HTR-8/SVneo (cell line): Measurements from ENCODE around the gene VTI1A.
"Not testable (repeated sequence)": the region's sequence is repeated elsewhere in the genome, so short reads cannot be mapped to it uniquely, and the experiment has no call there.

Experiments
- DNase-seq: peaks from one replicate; pipeline ENCODE4 v3.0.0; 2011; ENCODE audit warnings: low spot score, mixed read lengths; ENCODE audit not compliant: insufficient read length
- FAIRE-seq: peaks from 2 replicates; lab custom pipeline; 2011; peaks lifted over from hg19 to GRCh38; lab: Jason Lieb, UNC

The VTI1A gene

GRCh38 chr10:112535531-112535951 is 88.5 kb downstream of the VTI1A start:
- no peak for DNase-seq
- FAIRE-seq = no peak

- FAIRE-seq = no peak
- DNase-seq = no peak
Measured at GRCh38 chr10:112536663-112537062, 89.6 kb downstream of the VTI1A start.

DNA sequence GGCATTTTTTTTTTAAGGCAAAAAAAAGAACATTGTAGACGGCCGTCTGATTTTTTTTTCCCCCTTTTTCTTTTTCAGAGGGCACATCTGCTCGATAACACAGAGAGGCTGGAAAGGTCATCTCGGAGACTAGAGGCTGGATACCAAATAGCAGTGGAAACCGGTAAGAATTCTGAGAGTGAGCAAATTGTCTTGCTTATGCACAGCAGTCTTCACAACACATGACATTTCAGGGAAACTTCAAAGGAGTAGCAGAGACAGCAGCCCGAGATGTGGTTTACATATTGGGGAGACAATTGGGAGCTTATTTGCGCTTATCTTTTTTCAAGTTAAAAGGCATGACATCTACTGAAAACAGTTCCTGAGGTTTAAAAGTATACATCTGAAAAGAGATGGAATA is 91.2 kb downstream of the VTI1A start:
- FAIRE-seq = no peak
- no peak for DNase-seq

DNA sequence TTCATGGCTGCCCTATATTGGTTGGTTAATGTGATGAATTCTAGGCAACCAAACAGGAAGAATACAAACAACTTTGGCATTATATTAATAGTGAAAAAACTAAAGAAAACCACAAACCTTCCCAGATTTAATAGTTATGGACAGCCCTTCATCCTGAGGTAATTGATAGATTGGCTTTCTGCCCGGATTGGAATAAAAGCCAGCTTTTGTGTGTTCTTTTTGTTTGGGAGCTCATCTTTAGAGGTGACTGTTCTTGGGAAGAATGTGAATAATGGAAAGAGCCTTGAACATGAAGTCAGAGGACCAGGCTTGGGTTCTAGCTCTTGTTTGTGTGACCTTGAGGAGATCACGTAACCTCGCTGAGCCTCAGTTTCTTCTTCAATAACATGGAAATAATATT is 92.3 kb downstream of the VTI1A start:
- no peak for FAIRE-seq
- no peak for DNase-seq

- DNase-seq, FAIRE-seq: not testable (repeated sequence)
Measured at GRCh38 chr10:112542823-112543222, 95.8 kb downstream of the VTI1A start.

DNA sequence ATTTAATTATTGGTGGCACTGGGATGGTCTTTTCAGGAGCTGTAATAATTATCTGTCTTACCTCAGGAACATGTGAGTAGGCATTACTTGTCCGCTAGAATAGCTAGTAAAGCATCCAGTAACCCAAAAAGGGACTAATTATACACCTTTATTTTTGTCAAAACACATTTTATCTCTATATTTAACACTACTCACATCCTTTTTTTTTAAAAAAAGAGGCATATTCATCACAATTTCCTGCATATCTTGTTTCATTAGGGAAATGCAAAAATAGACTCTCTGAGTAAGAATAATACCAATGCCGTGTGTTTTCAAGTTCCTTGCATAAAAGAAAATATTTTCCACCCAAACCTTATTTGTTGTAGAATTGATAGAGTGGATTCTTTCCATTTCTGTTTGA is 99.5 kb downstream of the VTI1A start:
- no peak for DNase-seq
- no peak for FAIRE-seq

DNA sequence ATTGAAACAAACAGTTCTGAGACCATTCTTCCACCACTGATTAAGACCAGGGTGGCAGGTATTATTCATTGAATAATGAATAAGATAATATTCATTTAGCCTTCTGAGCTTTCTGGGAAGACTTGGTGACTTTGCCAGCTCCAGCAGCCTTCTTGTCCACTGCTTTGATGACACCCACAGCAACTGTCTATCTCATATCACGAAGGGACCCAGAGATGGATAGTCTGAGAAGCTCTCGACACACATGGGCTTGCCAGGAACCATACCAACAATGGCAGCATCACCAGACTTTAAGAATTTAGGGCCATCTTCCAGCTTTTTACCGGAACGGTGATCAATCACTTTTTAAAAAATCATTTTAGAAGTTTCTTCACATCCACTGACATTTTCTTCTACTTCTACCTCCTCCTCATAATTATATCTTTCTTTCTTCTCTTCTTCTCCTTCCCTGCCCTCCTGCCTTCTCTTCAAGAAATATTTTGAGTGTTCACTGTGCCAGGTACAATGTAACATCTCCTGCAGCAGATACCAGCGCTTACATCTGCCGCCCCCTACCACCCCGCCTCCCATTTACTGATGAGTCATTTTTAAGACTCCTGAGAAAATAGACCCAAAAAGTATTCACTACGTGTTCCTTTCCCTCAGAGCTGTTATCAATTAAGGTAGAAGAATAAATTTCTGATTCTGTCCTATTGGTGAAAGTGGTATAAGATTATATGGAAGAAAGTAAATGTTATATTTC is 101.7 kb downstream of the VTI1A start:
- no peak for FAIRE-seq

GRCh38 chr10:112552593-112553110 is 105.6 kb downstream of the VTI1A start:
- DNase-seq (no peak), FAIRE-seq (no peak)

More for the DNA sequence above, 101.7 kb downstream of the VTI1A start:
- DNase-seq = no peak

- FAIRE-seq (no peak), DNase-seq (no peak)
Measured at GRCh38 chr10:112553315-112553714, 106.3 kb downstream of the VTI1A start.

DNA sequence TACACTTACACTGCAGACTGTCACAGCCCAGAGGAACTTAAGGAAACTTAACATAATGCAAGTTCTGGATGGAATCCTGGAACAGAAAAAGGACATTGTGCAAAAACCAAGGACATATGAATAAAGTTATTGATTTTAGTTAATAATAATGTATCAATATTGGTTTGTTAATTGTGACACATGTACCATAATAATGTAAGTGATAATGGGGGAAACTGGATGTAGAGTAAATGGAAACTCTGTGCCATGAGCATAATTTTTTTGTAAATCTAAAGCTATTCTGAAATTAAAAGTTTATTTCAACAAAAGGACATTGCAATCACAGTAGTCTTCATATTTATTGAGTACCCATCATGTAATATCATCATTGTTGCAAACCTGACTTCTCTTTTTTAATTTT is 107.2 kb downstream of the VTI1A start:
- no peak for FAIRE-seq
- no peak for DNase-seq

GRCh38 chr10:112557197-112557596 is 110.2 kb downstream of the VTI1A start:
- FAIRE-seq (no peak), DNase-seq (no peak)

DNA sequence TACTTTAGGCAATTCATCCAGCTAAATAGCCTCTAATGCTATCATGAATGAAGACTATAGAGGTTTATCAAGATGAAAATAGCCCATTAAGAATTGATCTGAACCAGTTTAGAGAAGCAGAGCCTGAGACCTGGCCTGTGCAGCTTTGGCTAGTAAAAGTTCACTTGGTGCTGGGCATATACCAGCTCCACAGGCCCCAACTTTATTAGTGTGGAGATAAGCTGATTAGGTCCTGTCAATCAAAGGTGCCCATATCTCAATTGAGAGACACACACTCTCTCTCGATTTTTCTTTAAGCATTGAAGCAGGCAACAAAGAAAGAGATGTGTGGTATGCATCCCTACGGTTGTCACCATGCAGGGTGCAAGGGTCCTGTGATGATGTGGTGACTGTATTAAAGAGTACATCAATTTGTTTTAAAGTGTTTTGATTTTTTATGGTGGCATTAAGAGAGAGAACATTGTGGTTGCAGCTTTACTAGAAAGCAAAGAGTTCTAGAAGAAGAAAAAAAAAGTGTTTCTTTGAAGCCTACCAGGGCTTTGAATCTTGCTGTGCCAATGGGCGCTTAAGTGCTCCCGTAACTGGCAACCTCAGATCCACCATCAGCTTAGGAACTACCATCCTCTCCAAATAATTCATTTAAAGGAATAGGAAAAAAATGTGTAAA is 111.6 kb downstream of the VTI1A start:
- FAIRE-seq = no peak
- DNase-seq = no peak

GRCh38 chr10:112559349-112559748 is 112.3 kb downstream of the VTI1A start:
- no peak for DNase-seq
- FAIRE-seq = no peak

DNA sequence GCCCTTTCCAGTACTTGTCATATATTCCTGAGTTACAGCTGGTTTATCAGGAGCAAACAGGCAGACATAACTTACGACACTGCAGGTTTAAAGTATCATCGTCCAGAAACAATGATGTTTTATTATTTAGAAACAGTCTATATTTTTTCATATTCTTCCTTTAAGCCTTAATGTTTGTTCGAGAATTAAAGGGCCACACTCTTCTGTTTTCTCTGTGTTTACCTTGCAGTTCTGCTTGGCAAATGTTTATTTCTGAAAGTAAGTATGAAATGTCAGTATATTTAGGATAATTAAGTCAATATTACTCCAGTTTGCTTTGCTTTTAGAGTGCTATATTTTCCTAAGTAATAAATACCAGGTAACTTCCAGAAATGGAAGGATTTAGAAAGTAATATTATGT is 115.1 kb downstream of the VTI1A start:
- DNase-seq = no peak
- no peak for FAIRE-seq

GRCh38 chr10:112562809-112563663 is 116.0 kb downstream of the VTI1A start:
- FAIRE-seq = no peak
- no peak for DNase-seq

- FAIRE-seq = no peak
- no peak for DNase-seq
Measured at GRCh38 chr10:112564337-112564736, 117.3 kb downstream of the VTI1A start.

DNA sequence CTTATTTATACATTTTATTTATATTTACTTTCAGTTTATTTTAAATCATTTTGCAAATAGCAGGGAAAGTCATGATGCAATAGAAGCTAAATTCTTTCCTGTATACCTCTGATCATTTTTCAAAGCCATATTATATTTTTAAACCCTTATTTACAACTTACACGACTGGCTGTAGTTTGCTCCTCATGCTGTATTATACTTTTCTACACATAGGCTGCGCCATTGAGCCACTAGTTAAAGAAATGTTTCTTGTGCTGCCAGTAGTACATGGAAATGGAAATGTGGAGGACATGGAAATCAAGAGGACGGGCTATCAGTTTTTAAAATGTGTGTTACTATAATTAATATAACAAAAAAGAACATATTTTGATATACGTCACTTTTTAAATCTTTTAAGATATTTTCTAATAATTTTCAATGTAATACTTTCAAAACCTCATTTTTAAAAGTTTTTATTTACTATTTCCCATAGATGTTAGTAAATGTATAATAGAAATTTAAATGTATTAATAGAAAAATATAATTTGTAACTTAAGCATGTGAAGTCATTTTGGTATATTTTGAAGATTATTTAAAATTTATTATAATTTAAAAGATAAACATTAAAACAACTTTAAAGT is 118.5 kb downstream of the VTI1A start:
- FAIRE-seq (no peak), DNase-seq (peak; percentile 24)

GRCh38 chr10:112570585-112570984 is 123.6 kb downstream of the VTI1A start:
- DNase-seq (no peak), FAIRE-seq (no peak)

- FAIRE-seq (no peak), DNase-seq (no peak)
Measured at GRCh38 chr10:112579578-112579977, 132.6 kb downstream of the VTI1A start.

DNA sequence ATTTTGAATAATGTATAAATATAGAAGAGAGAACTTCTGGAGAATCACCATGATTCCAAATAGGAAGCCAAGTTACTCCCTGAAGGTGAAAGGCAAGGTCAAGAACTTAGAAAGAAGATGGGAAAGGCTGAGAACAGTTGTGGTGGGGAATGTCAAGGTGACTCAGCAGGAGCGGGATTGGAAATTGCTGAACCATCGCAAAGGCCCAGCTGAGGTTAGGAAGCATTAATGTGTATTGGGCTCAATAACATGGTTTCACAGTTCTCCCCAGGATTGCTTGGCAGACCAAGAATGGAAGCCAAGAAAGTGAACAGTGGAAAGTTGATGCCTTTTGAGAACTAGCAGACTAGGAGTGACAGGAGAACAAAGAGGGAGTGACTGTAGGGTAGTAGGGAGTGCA is 133.3 kb downstream of the VTI1A start:
- FAIRE-seq (no peak), DNase-seq (no peak)
